Gastrocnemius medialis (tissue), 4 donors: ENCODE data around the gene ELAVL2. TPM values are rescaled to one million over a fixed set of nuclear protein-coding genes. Genes with fewer than 3 reads are reported as not detected.
A peak's percentile ranks its signal among the peaks of the same experiment; 100 is the strongest.

Experiments
- ATAC-seq, 2 donors: fragments of 150-250 bp; one replicate each; pipeline ENCODE4 v1.9.1; 2016
- DNase-seq, 2 donors: peaks; one replicate each; pipeline ENCODE4 v3.0.0-alpha.2; 2019
- H3K27ac ChIP-seq, 4 donors: fragments of 200-600 bp; sonication (generic); 1 replicate in 1 of 4; 2 replicates in 3 of 4; pipeline ENCODE4 v1.5.1; 2016 to 2018; ENCODE audit warnings: mild to moderate bottlenecking in 2 of 4, moderate library complexity in 1 of 4
- H3K27me3 ChIP-seq, 3 donors: fragments of 200-600 bp; sonication (generic) in 2 of 3; 1 replicate in 1 of 3; 2 replicates in 2 of 3; pipeline versions ENCODE4 v1.5.1 to v1.6.0; 2016 to 2019; ENCODE audit warnings: mild to moderate bottlenecking in 1 of 3, moderate library complexity in 1 of 3
- H3K36me3 ChIP-seq, 2 donors: fragments of 200-600 bp; sonication (generic) in 1 of 2; one replicate each; pipeline ENCODE4 v1.5.1; 2017 to 2018
- H3K4me1 ChIP-seq, 2 donors: fragments of 200-600 bp; sonication (generic) in 1 of 2; one replicate each; pipeline ENCODE4 v1.5.1; 2016 to 2017; ENCODE audit warnings: mild to moderate bottlenecking in 2 of 2
- H3K4me3 ChIP-seq, 4 donors: fragments of 200-600 bp; sonication (generic) in 3 of 4; 1 replicate in 1 of 4; 2 replicates in 3 of 4; pipeline ENCODE4 v1.5.1; 2016 to 2019; ENCODE audit warnings: mild to moderate bottlenecking in 2 of 4
- H3K9me3 ChIP-seq, 3 donors: fragments of 200-600 bp; sonication (generic) in 2 of 3; 1 replicate in 1 of 3; 2 replicates in 2 of 3; pipeline ENCODE4 v1.5.1; 2016 to 2019
- CTCF ChIP-seq, 5 experiments: fragments of 450-650 bp in 3 of 5; fragments of 200-600 bp in 2 of 5; sonication (generic) in 2 of 5; IDR thresholded peaks in 4 of 5; conservative IDR thresholded peaks in 1 of 5; 1 replicate in 4 of 5; 2 replicates in 1 of 5; pipeline ENCODE4 v1.5.1; 2016 to 2019; ENCODE audit warnings: antibody characterized with exemption in 5 of 5, mild to moderate bottlenecking in 3 of 5, moderate library complexity in 3 of 5
- POLR2A ChIP-seq, 2 donors: fragments of 450-650 bp; IDR thresholded peaks; one replicate each; pipeline ENCODE4 v1.6.1; 2017; ENCODE audit warnings: antibody characterized with exemption in 2 of 2, mild to moderate bottlenecking in 2 of 2, moderate library complexity in 2 of 2
- in situ Hi-C, 4 donors: fragments of 200-750 bp; cut with MboI; loops; one replicate each; pipeline versions ENCODE4 v1.15.0 to v1.8.0; 2017; ENCODE audit warnings: low sequenced_read_pairs in 4 of 4
- intact Hi-C: fragments of 100-400 bp; cut with DNase I; formaldehyde crosslinking; loops from one replicate; pipeline ENCODE4 v1.15.1; 2023; ENCODE audit warnings: low total_unique reads
- total RNA-seq, 4 donors: library from RNA; depleted of rRNA; stranded (reverse); fragments of >200 nt; gene quantifications; one replicate each; pipeline versions ENCODE4 v1.1.0 to v1.2.3, GENCODE V29; 2016

Gene ELAVL2
- not detected for total RNA-seq

DNA sequence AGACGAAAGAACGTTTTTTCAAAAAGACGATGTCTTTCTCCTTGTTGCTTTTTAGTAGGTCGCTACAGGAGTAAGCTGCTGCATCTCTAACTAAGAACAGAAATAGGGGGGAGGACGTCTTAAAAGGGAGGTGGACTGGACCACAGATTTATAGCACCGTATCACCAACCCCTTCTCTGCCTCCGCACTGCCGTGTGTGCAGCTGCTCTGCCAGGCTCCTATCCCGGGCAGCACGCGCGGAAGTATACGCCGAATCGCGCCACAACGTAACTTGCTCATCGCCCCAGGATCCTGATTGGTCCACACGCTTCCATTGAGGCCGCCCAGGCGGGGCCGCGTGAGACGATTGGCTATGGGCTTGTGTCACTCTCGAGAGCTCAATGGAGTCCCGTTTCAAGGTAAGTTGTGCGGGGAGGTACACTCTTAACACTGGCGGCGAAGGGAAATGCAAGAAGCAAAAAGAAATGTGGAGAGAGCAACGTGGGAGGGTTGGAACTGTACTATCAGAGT lies at the start of gene ELAVL2:
Gene ELAVL2, minus strand, starts transcription at position 121 of the 510 bp plus-strand sequence. CDS start 64,006 bp downstream, outside the sequence.
- peak; percentile 73 to 85 for ATAC-seq
- Histone ChIP-seq H3K36me3 (no peaks in the 10 kb centered on the region), H3K4me1 (peaks cover 16 to 21% of the 10 kb centered on the region in 2 donors), H3K4me3 (peak within 1 kb of the TSS; percentile 41 to 64 (median 48)), H3K9me3 (no peaks in the 10 kb centered on the region), H3K27me3 (peaks cover 67 to 88% (median 82%) of the 10 kb centered on the region in 3 donors), H3K27ac (no peak within 1 kb of the TSS)
- peak; percentile 45 to 79 for DNase-seq
- intact Hi-C loops (no loop called here), in situ Hi-C loops (loop anchor here in 1 of 4 donors (25.0 kb wide), 1 partner anchor 89 kb away; no protein-coding TSS in a partner anchor)
- TF ChIP-seq CTCF (IDR thresholded peaks at IDR 0.05 in 4 of 5, conservative IDR thresholded peaks at IDR 0.05 in 1 of 5): no peak
- TF ChIP-seq POLR2A (IDR thresholded peaks at IDR 0.05): no peak

- intact Hi-C loops (no loop called here), in situ Hi-C loops (loop anchor here in 1 of 4 donors (25.0 kb wide), 1 partner anchor 96 kb away; no protein-coding TSS in a partner anchor)
- no peak overlapping the region for H3K4me3 ChIP-seq
- no peak overlapping the region for H3K27ac ChIP-seq
- TF ChIP-seq POLR2A (IDR thresholded peaks at IDR 0.05): no peak
- no peak for TF ChIP-seq CTCF (IDR thresholded peaks at IDR 0.05 in 4 of 5, conservative IDR thresholded peaks at IDR 0.05 in 1 of 5)
- H3K36me3 ChIP-seq: no peaks in the 10 kb centered on the region
- no peaks in the 10 kb centered on the region for H3K4me1 ChIP-seq
- peaks cover 0 to 9% (median 3%) of the 10 kb centered on the region in 3 donors for H3K27me3 ChIP-seq
- DNase-seq (no peak), ATAC-seq (no peak)
- no peaks in the 10 kb centered on the region for H3K9me3 ChIP-seq
Observed at GRCh38 chr9:23858234-23858633, 32.2 kb upstream of the ELAVL2 start.

GRCh38 chr9:23855873-23856604 lies 30.0 kb upstream of the ELAVL2 start:
- Histone ChIP-seq H3K4me3 (no peak overlapping the region), H3K27ac (no peak overlapping the region), H3K36me3 (no peaks in the 10 kb centered on the region), H3K4me1 (no peaks in the 10 kb centered on the region), H3K27me3 (peaks cover 6 to 28% (median 11%) of the 10 kb centered on the region in 3 donors), H3K9me3 (no peaks in the 10 kb centered on the region)
- DNase-seq: no peak
- TF ChIP-seq POLR2A (IDR thresholded peaks at IDR 0.05) (no peak), CTCF (IDR thresholded peaks at IDR 0.05 in 4 of 5, conservative IDR thresholded peaks at IDR 0.05 in 1 of 5) (no peak)
- in situ Hi-C loops (loop anchor here in 1 of 4 donors (25.0 kb wide), 1 partner anchor 94 kb away; no protein-coding TSS in a partner anchor), intact Hi-C loops (no loop called here)
- ATAC-seq: no peak

- Histone ChIP-seq H3K27me3 (peaks cover 18 to 57% (median 32%) of the 10 kb centered on the region in 3 donors), H3K4me3 (peak overlapping the region; percentile 43 to 50 (median 48)), H3K27ac (no peak overlapping the region), H3K36me3 (no peaks in the 10 kb centered on the region), H3K4me1 (no peaks in the 10 kb centered on the region), H3K9me3 (no peaks in the 10 kb centered on the region)
- in situ Hi-C loops: loop anchor here in 1 of 4 donors (25.0 kb wide), 1 partner anchor 89 kb away; no protein-coding TSS in a partner anchor
- ATAC-seq (no peak), DNase-seq (no peak)
- intact Hi-C loops: no loop called here
- no peak for TF ChIP-seq POLR2A (IDR thresholded peaks at IDR 0.05)
Observed at GRCh38 chr9:23850690-23851629, 24.9 kb upstream of the ELAVL2 start.
